PC-3 (cell line): ENCODE measurements around the gene SMIM5. TPM values are rescaled to one million over a fixed set of nuclear protein-coding genes. Genes with fewer than 3 reads are reported as not detected.

ENCODE experiments used
- ATAC-seq: fragments of 200-7000 bp; cut with Tn5 transposase; 2 replicates; pipeline ENCODE4 v1.9.1; 2020; ENCODE audit warnings: mild to moderate bottlenecking, moderate library complexity
- BruUV-seq: library from RNA; stranded (reverse); fragments of 400-500 nt; replicated peaks from 2 replicates; lab custom pipeline; 2021; lab: Mats Ljungman, UMichigan
- CTCF ChIA-PET: fragments of 300-600 bp; sonication (Branson Sonifier 250); formaldehyde crosslinking; loops from one replicate; lab custom pipeline; 2022; ENCODE audit warnings: antibody characterized with exemption; lab: Charles Lee
- POLR2A ChIA-PET: fragments of 300-600 bp; sonication (Branson Sonifier 250); formaldehyde crosslinking; loops from one replicate; lab custom pipeline; 2022; ENCODE audit warnings: antibody characterized with exemption; ENCODE audit not compliant: unreplicated experiment; lab: Charles Lee
- DNase-seq: peaks from one replicate; pipeline ENCODE4 v3.0.0-alpha.2; 2015
- H2AFZ ChIP-seq: fragments of 300-600 bp; sonication (generic); 2 replicates; pipeline ENCODE4 v1.6.0; 2016; ENCODE audit warnings: antibody characterized with exemption, low read length
- H3F3A ChIP-seq: fragments of 300-600 bp; sonication (generic); one replicate; pipeline ENCODE4 v1.6.0; 2017; ENCODE audit warnings: antibody characterized with exemption, low read length, control low read depth, mild to moderate bottlenecking; ENCODE audit not compliant: unreplicated experiment
- H3K27ac ChIP-seq: fragments of 300-600 bp; sonication (generic); 2 replicates; pipeline ENCODE4 v1.5.1; 2016; ENCODE audit warnings: mild to moderate bottlenecking, low read length
- H3K27me3 ChIP-seq: fragments of 300-600 bp; sonication (generic); 2 replicates; pipeline ENCODE4 v1.6.1; 2016; ENCODE audit warnings: low read length, mixed read lengths
- H3K36me3 ChIP-seq: fragments of 300-600 bp; sonication (generic); 2 replicates; pipeline ENCODE4 v1.6.1; 2016; ENCODE audit warnings: low read depth, mixed run types, low read length, mixed read lengths
- H3K4me1 ChIP-seq: fragments of 300-600 bp; sonication (generic); 2 replicates; pipeline ENCODE4 v1.5.1; 2016; ENCODE audit warnings: low read length; ENCODE audit not compliant: insufficient read depth
- H3K4me2 ChIP-seq: fragments of 300-600 bp; sonication (generic); 2 replicates; pipeline ENCODE4 v1.6.0; 2016; ENCODE audit warnings: low read length
- H3K4me3 ChIP-seq: fragments of 300-600 bp; sonication (generic); 2 replicates; pipeline ENCODE4 v1.5.1; 2016; ENCODE audit warnings: mild to moderate bottlenecking, low read length, mixed read lengths
- H3K79me2 ChIP-seq: fragments of 300-600 bp; sonication (generic); 2 replicates; pipeline ENCODE4 v1.6.1; 2017; ENCODE audit warnings: low read length, mixed read lengths
- H3K9ac ChIP-seq: fragments of 300-600 bp; sonication (generic); 2 replicates; pipeline ENCODE4 v1.6.0; 2016; ENCODE audit warnings: mild to moderate bottlenecking, low read length
- H3K9me2 ChIP-seq: fragments of 300-600 bp; sonication (generic); replicated peaks from 2 replicates; pipeline ENCODE4 v1.6.1; 2016; ENCODE audit warnings: mixed run types, low read length, mixed read lengths
- H3K9me3 ChIP-seq: fragments of 300-600 bp; sonication (generic); 2 replicates; pipeline ENCODE4 v1.6.1; 2016; ENCODE audit warnings: low read length, mixed read lengths
- H4K20me1 ChIP-seq: fragments of 300-600 bp; sonication (generic); 2 replicates; pipeline ENCODE4 v1.6.1; 2016; ENCODE audit warnings: low read length, mixed read lengths
- EZH2 ChIP-seq: fragments of 300-600 bp; sonication (generic); IDR thresholded peaks from one replicate; pipeline ENCODE4 v1.6.1; 2017; ENCODE audit warnings: antibody characterized with exemption, mild to moderate bottlenecking, low read length; ENCODE audit not compliant: unreplicated experiment
- EZH2phosphoT487 ChIP-seq: fragments of 300-600 bp; sonication (generic); IDR thresholded peaks from 2 replicates; pipeline ENCODE4 v1.6.1; 2018; ENCODE audit warnings: mild to moderate bottlenecking, antibody characterized with exemption, low read length, borderline replicate concordance
- intact Hi-C: fragments of 100-400 bp; cut with micrococcal nuclease; formaldehyde crosslinking; loops from 2 replicates; pipeline ENCODE4 v1.9.0; 2023
- total RNA-seq: library from RNA; depleted of rRNA; stranded (reverse); fragments of >200 nt; gene quantifications from 2 replicates; pipeline ENCODE4 v1.2.3, GENCODE V29; 2014
- TF ChIP-seq, protein P1 (sequence below): fragments of 300-600 bp; sonication (generic); conservative IDR thresholded peaks from 2 replicates; pipeline ENCODE4 v1.5.1; 2017; ENCODE audit warnings: antibody characterized with exemption, low read depth, mild to moderate bottlenecking, low read length

SMIM5 gene
- total RNA-seq, 1 experiment from 2014 or later = 2.3 TPM

- CTCF ChIA-PET = interaction anchor here (0.8 kb wide), 1 partner anchor 63 kb away, joined by 7 read pairs; no protein-coding TSS in a partner anchor
Observed at GRCh38 chr17:75589012-75589918, 44.0 kb upstream of the SMIM5 start.

DNA sequence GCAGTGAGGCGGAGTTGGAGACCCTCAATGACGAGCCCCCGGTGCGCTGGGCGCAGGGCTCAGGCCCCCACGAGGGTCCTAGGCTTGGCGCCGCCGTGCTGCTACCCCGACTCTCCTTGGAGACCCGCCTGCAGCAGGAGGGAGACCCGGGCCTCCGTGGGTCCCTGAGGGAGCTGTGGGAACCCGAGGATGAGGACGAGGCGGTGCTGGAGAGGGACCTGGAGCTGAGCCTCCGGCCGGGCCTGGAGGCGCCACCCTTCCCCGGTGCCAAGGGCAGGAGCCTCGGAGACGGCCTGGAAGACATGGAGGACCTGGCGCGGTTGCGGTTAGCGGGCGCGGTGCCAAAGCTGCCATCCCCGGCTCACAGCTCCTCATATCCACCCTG is 43.3 kb upstream of the SMIM5 start:
- intact Hi-C loops = loop anchor here (1.0 to 10.0 kb wide), 4 partner anchors 43 to 165 kb away; partner anchors contain the start of genes CASKIN2 and SMIM5
- TF ChIP-seq, protein P1, sequence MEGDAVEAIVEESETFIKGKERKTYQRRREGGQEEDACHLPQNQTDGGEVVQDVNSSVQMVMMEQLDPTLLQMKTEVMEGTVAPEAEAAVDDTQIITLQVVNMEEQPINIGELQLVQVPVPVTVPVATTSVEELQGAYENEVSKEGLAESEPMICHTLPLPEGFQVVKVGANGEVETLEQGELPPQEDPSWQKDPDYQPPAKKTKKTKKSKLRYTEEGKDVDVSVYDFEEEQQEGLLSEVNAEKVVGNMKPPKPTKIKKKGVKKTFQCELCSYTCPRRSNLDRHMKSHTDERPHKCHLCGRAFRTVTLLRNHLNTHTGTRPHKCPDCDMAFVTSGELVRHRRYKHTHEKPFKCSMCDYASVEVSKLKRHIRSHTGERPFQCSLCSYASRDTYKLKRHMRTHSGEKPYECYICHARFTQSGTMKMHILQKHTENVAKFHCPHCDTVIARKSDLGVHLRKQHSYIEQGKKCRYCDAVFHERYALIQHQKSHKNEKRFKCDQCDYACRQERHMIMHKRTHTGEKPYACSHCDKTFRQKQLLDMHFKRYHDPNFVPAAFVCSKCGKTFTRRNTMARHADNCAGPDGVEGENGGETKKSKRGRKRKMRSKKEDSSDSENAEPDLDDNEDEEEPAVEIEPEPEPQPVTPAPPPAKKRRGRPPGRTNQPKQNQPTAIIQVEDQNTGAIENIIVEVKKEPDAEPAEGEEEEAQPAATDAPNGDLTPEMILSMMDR = no peak
- no peak for TF ChIP-seq EZH2
- no peak for TF ChIP-seq EZH2phosphoT487
- no peaks in the 10 kb centered on the region for H3K9me3 ChIP-seq
- H2AFZ ChIP-seq = peak overlapping the region; percentile 88
- peak overlapping the region; percentile 65; the same call in 1 of the 2 replicates for H3K4me3 ChIP-seq
- no peaks in the 10 kb centered on the region for H3K27me3 ChIP-seq
- H4K20me1 ChIP-seq = no peaks in the 10 kb centered on the region
- peak overlapping the region; percentile 88 for H3K4me2 ChIP-seq
- no peaks in the 10 kb centered on the region for H3F3A ChIP-seq
- no peak for ATAC-seq
- POLR2A ChIA-PET = no interaction called here
- no peak for DNase-seq
- no peaks in the 10 kb centered on the region for H3K9me2 ChIP-seq
- BruUV-seq = no TSS peak
- H3K79me2 ChIP-seq = no peaks in the 10 kb centered on the region
- H3K27ac ChIP-seq = no peak overlapping the region
- no peaks in the 10 kb centered on the region for H3K36me3 ChIP-seq
- H3K9ac ChIP-seq = peak overlapping the region; percentile 36; the same call in 1 of the 2 replicates
- CTCF ChIA-PET = interaction anchor here (0.8 kb wide), 1 partner anchor 63 kb away, joined by 7 read pairs; no protein-coding TSS in a partner anchor
- H3K4me1 ChIP-seq = peaks cover 10% of the 10 kb centered on the region

More at GRCh38 chr17:75589012-75589918, 44.0 kb upstream of the SMIM5 start:
- Histone ChIP-seq H3K79me2 (no peaks in the 10 kb centered on the region), H2AFZ (peak overlapping the region; percentile 88), H3K9ac (peak overlapping the region; percentile 36; the same call in 1 of the 2 replicates), H3K36me3 (no peaks in the 10 kb centered on the region), H3K27ac (no peak overlapping the region), H3K27me3 (no peaks in the 10 kb centered on the region), H3K4me1 (peaks cover 10% of the 10 kb centered on the region), H3K9me2 (no peaks in the 10 kb centered on the region), H3F3A (no peaks in the 10 kb centered on the region), H4K20me1 (no peaks in the 10 kb centered on the region), H3K4me2 (peak overlapping the region; percentile 88), H3K9me3 (no peaks in the 10 kb centered on the region), H3K4me3 (peak overlapping the region; percentile 65)
- intact Hi-C loops = loop anchor here (1.0 to 10.0 kb wide), 4 partner anchors 44 to 164 kb away; partner anchors contain the start of genes CASKIN2 and SMIM5
- TF ChIP-seq EZH2phosphoT487 = no peak
- TF ChIP-seq, protein P1 = peak; percentile 69
- peak; percentile 94 for ATAC-seq
- BruUV-seq = TSS peak; percentile 49
- DNase-seq = peak; percentile 94
- POLR2A ChIA-PET = no interaction called here
